SK-N-MC (cell line): ENCODE results near the gene NAB2.
A peak's percentile ranks its signal among the peaks of the same experiment; 100 is the strongest.
"Not testable (repeated sequence)": the region's sequence is repeated elsewhere in the genome, so short reads cannot be mapped to it uniquely, and the experiment has no call there.

ENCODE experiments used
- DNase-seq: peaks from one replicate; pipeline ENCODE4 v3.0.0-alpha.2; 2011; ENCODE audit warnings: low read depth, low spot score
- H3K27ac ChIP-seq: fragments of 200-600 bp; sonication (generic); 2 replicates; pipeline ENCODE4 v1.5.1; 2016; ENCODE audit warnings: mixed run types
- H3K36me3 ChIP-seq: fragments of 200-600 bp; sonication (generic); 2 replicates; pipeline ENCODE4 v1.6.1; 2017; ENCODE audit warnings: antibody characterized with exemption, low read length, mixed read lengths; ENCODE audit not compliant: insufficient read depth
- H3K4me3 ChIP-seq: fragments of 200-600 bp; sonication (generic); 2 replicates; pipeline ENCODE4 v1.5.1; 2016
- H3K9ac ChIP-seq: fragments of 200-600 bp; sonication (generic); 2 replicates; pipeline ENCODE4 v1.8.0; 2017; ENCODE audit warnings: mixed run types, mixed read lengths; ENCODE audit not compliant: insufficient read length
- H3K9me3 ChIP-seq: fragments of 200-600 bp; sonication (generic); 2 replicates; pipeline ENCODE4 v1.6.1; 2017; ENCODE audit warnings: low read depth, mild to moderate bottlenecking, antibody characterized with exemption, low read length, moderate library complexity, mixed read lengths
- EZH2 ChIP-seq: fragments of 200-600 bp; sonication (generic); IDR thresholded peaks from one replicate; pipeline ENCODE4 v1.6.1; 2017; ENCODE audit warnings: antibody characterized with exemption
- FOXP2 ChIP-seq: optimal IDR thresholded peaks from 2 replicates; pipeline ENCODE3; 2011; ENCODE audit warnings: mild to moderate bottlenecking, moderate library complexity; ENCODE audit not compliant: insufficient read depth; ENCODE audit errors: extremely low read length, control extremely low read depth
- POLR2AphosphoS5 ChIP-seq: IDR thresholded peaks from 2 replicates; pipeline ENCODE4 v1.6.1; 2012; ENCODE audit warnings: mild to moderate bottlenecking, low read depth, low read length, borderline replicate concordance

NAB2 gene

DNA sequence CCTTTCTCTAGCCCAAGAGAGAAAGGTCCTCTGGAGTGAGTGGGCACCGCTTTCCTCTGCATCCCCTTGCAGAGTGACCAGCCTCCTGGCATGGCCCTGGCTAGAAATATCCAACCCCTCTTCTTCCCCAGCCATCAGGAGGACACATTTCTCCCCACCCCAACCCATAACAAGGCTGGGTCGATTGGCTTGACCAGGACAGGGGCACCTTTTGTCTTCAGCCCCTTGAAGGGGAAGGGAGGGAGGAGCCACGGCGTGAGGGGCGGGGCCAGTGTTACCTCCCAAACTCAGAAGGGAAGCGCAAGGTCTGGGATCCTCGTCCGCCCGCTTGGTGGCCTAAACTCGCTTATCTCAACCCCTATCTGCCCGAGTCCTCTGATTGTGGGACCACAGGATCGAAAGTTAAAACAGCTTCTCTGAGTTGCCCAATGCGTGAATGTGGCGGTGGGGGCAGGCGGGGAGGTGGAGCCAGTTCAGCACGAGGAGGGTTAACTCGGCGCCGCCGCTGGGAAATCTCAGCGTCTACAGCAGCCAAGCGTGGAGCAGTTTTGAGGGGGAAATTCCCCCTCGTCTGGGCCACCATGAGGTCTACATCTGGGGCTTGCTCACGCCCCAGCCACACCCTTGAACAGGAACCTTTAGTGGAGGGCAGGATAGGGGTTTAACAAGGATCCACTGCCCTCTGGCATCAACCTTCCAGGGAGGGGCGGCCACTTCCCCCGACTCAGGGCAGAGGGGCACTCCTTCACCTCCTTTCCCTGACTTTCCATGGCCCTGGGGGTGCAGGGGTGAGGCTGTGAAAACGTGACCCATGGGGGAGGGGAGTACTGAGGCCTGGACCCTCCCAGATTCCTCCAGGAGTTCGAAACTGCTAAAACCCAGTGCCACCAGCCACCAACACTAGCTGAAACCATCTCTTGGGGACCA is 21.5 kb downstream of the NAB2 start:
- peak overlapping the region; percentile 90 for H3K27ac ChIP-seq
- no peaks in the 10 kb centered on the region; the same call in 1 of the 2 replicates for H3K36me3 ChIP-seq
- H3K9ac ChIP-seq = peak overlapping the region; percentile 82
- H3K4me3 ChIP-seq = peak overlapping the region; percentile 93
- DNase-seq = no peak
- TF ChIP-seq FOXP2 = no peak
- peak; percentile 81 for TF ChIP-seq POLR2AphosphoS5
- no peak for TF ChIP-seq EZH2
- H3K9me3 ChIP-seq = no peaks in the 10 kb centered on the region

DNA sequence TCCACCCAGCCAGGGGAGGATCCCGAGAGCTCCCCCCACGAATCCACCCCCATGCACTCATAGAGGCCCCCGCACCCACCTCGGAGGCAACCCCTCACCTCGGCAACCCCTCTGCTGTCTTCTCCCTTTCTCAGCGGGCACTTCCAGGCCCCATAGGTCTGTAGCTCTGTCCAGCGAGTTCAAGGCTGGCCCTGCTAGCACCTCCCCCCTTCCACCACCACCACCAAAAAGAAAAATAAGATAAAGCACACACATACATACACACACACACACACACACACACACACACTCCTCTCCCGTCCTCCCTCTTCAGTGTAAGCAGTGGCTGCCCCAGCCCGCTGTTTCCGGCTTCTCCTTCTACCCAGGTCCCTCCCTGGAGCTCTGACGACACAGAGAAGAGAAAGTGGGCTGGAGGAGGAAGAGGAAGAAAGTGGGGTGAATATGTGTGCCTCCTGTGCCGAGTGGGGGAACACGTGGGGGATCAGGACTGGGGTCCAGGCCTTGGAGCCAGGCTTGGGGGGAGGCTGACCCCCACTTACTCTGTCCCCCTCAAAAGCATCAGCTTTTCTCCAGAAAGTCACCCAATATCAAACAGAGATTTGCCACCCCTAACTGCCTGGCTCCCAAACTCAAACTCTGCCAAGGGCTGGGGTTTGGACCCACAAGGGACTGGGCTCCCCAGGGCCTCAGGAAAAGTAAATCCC is 22.3 kb downstream of the NAB2 start, which contains the start of gene STAT6:
TSS of gene STAT6 (minus strand) at position 332 of the 704 bp plus-strand sequence. CDS start 3,084 bp downstream, outside the sequence.
- H3K4me3 ChIP-seq = peak within 1 kb of the TSS; percentile 93
- no peaks in the 10 kb centered on the region; the same call in 1 of the 2 replicates for H3K36me3 ChIP-seq
- DNase-seq = no peak
- H3K9me3 ChIP-seq = no peaks in the 10 kb centered on the region
- peak within 1 kb of the TSS; percentile 82 for H3K9ac ChIP-seq
- H3K27ac ChIP-seq = peak within 1 kb of the TSS; percentile 90
- TF ChIP-seq POLR2AphosphoS5 (peak; percentile 77), FOXP2 (no peak), EZH2 (no peak)

DNA sequence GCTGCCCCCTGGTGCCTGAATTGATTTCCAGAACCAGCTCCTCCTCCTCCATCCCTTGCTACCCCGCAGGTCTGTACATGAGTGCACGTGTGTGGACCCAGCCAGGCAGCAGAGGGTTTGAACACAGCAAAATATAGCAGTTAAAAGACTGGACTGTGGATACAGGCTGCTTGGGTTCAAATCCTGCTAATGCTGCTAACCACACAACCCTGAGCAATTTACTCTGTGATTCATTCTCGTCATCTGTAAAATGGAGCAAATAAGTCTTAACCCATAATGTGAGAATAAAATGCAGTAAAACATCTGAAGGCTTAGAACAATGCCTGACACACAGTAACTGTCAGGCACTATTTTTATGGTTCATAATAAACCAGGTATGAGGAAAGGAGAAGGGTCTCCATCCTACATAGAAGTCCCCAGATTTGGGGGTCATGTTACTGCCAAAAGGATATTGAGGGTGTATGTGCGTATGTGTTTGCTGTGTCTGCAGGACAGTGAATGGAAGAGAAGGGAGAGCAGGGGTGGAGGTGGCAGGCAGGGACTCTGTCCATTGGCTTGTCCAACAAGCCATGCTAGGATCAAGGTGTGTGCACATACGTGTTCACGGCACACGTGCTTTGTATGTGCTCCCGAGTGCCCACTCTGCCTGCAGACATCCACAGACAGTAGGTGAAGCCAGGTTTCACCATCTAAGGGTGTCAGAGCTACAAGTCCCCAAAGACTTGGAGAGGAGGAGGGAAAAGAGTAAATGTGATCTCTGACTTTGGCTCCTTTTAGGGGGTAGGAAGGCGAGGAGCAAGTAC is 23.8 kb downstream of the NAB2 start:
- H3K9me3 ChIP-seq = no peaks in the 10 kb centered on the region
- H3K27ac ChIP-seq = no peak overlapping the region
- TF ChIP-seq EZH2 (no peak), FOXP2 (no peak), POLR2AphosphoS5 (no peak)
- DNase-seq = no peak
- H3K36me3 ChIP-seq = no peaks in the 10 kb centered on the region
- H3K9ac ChIP-seq = no peak overlapping the region
- peak overlapping the region; percentile 93 for H3K4me3 ChIP-seq

DNA sequence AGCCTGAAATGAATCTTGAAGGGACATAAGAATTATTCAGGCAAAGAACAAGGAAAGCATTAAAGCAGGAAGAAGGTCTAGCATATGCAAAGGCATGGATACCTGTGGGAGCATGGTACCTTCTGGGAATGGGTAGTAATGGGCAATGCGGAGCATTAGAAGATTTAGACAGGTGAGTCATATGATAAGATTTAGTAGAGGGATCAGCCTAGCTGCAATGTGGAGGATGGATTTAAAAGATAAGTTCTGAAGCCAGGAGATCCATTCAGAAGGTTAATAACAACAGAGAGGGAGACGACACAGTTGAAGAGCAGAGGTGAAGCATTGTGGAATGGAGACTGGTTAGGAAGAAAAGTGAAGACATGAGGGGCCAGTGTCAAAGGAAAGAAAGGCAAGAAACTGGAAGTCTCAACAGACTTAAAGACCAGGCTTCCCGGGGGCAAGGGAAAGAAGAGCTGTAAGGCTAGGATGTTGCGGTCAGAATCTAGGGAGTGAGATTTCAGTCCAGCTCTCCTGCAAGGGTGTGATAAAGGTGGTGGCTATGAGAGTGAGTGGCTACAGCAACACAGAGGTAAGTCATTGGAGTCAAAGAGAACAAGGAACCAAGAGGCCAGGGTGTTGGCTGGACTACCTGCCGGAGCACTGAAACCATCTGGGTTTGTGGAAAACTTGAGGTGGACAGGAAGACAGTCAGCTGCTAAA is 27.8 kb downstream of the NAB2 start:
- Histone ChIP-seq H3K9me3 (no peaks in the 10 kb centered on the region), H3K36me3 (no peaks in the 10 kb centered on the region), H3K9ac (no peak overlapping the region), H3K27ac (no peak overlapping the region), H3K4me3 (no peak overlapping the region)
- TF ChIP-seq POLR2AphosphoS5 = no peak
- no peak for TF ChIP-seq EZH2
- TF ChIP-seq FOXP2 = no peak
- DNase-seq = no peak

DNA sequence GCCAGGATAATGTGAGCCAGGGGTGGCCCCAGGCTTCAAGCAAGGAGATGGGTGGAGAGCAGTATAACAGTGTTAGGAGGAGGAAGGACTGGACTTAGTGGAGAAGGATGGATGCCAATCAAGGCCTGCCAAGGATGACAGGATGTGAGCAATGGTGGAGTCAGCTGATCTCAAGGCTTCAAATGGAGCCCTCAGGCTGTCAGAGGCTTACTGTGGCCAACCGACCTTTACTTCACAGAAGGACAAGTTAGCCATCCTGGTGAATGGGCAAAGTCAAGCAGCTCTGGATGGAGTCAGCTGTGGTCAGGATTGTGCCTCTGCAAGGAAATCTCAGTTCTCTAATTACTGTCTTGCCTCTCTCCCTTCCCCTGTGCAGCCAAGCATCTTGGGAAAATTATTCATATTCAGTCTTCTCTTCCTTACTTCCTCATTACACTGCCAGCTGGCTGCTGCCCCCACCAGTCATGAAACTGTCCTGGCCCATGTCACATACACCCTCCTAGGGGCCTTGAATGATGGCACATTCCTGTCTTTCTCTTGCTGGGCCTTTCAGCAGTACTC is 29.9 kb downstream of the NAB2 start:
- no peak for DNase-seq
- H3K4me3 ChIP-seq = no peak overlapping the region

DNA sequence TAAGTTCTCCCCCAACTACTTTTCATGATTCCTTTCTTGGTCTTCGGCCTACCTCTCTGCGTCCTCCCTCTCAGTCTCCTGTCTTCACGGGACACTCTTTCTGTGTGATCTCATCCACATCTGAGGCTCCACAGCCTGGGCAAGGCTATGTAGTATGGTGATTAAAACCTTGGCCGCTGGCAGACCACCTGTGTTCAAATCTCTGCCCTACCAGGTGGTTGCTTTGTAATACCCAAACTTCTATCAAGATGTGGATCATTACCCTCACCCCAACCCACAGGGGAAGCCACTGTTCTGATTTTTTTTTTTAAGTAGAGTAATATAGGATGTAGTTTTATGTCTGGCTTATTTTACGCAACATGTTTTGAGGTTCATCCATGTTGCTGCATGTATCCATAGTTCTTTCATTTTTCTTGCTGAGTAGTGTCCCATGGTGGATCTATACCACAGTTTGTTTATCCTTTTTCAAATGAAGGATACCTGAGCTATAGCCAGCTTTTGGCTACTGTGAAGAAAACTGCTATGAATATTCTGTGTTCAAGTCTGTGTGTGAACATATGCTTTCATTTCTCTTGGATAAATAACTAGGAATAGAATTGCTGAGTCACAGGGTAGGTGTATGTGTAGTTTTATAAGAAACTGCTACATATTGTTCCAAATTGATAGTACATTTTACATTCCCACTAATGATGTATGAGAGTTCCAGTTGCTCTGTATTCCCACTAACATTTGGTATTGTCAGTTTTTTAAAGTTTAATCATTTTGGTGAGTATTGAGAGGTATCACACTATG is 30.6 kb downstream of the NAB2 start:
- H3K9me3 ChIP-seq = no peaks in the 10 kb centered on the region
- TF ChIP-seq EZH2 (no peak), POLR2AphosphoS5 (no peak), FOXP2 (no peak)
- no peak for DNase-seq
- no peaks in the 10 kb centered on the region for H3K36me3 ChIP-seq
- no peak overlapping the region for H3K4me3 ChIP-seq
- H3K27ac ChIP-seq = 0 out of 2 replicates have a peak overlapping the region, but pooled peaks have one; percentile 21
- no peak overlapping the region for H3K9ac ChIP-seq

More for the DNA sequence above, 29.9 kb downstream of the NAB2 start:
- TF ChIP-seq FOXP2 (no peak), POLR2AphosphoS5 (no peak), EZH2 (no peak)
- Histone ChIP-seq H3K36me3 (no peaks in the 10 kb centered on the region), H3K27ac (no peak overlapping the region), H3K9ac (no peak overlapping the region), H3K9me3 (no peaks in the 10 kb centered on the region)

DNA sequence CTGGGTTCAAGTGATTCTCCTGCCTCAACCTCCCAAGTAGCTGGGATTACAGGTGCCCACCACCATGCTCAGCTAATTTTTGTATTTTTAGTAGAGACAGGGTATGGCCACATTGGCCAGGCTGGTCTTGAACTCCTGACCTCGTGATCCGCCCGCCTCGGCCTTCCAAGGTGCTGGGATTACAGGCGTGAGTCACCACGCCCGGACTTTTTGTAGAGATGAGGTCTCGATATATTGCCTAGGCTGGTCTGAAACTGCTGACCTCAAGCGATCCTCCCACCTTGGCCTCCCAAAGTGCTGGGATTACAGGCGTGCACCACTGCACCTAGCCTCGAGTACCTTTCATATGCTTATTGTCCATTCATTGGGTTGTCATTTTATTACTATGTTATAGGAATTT is 31.8 kb downstream of the NAB2 start:
- H3K4me3 ChIP-seq, H3K9ac ChIP-seq, DNase-seq: not testable (repeated sequence)

More for the DNA sequence above, 31.8 kb downstream of the NAB2 start:
- not testable (repeated sequence) for H3K36me3 ChIP-seq, H3K27ac ChIP-seq, H3K9me3 ChIP-seq
